IMR-90 (cell line): ENCODE measurements around the gene TMEM92. TPM values are rescaled to one million over a fixed set of nuclear protein-coding genes. Genes with fewer than 3 reads are reported as not detected.

Experiments used
- ATAC-seq: fragments of 200-7000 bp; cut with Tn5 transposase; 2 replicates; pipeline ENCODE4 v1.9.1; 2020; ENCODE audit warnings: low read depth, mild to moderate bottlenecking, moderate library complexity
- BruUV-seq: library from RNA; stranded (reverse); fragments of 400-500 nt; replicated peaks from 2 replicates; lab custom pipeline; 2021; lab: Mats Ljungman, UMichigan
- CTCF ChIA-PET: fragments of 300-600 bp; formaldehyde crosslinking; extraction: SDS; loops from one replicate; lab custom pipeline; 2021; ENCODE audit warnings: antibody characterized with exemption; lab: Yijun Ruan, JAX
- POLR2A ChIA-PET: fragments of 300-600 bp; sonication (Branson Sonifier 250); formaldehyde crosslinking; loops from one replicate; lab custom pipeline; 2022; ENCODE audit warnings: antibody characterized with exemption; ENCODE audit not compliant: unreplicated experiment; lab: Charles Lee
- DNase-seq: peaks from one replicate; pipeline ENCODE4 v3.0.0; 2013
- H2AFZ ChIP-seq: replicated peaks from 2 replicates; pipeline ENCODE3; 2013; ENCODE audit warnings: low read length, mild to moderate bottlenecking; ENCODE audit not compliant: poor library complexity
- H2AK5ac ChIP-seq: 2 replicates; pipeline ENCODE4 v1.6.1; 2013; ENCODE audit warnings: low read depth, low read length, inconsistent platforms
- H2AK9ac ChIP-seq: replicated peaks from 2 replicates; pipeline ENCODE3; 2013; ENCODE audit warnings: mild to moderate bottlenecking, low read depth, low read length, moderate library complexity; ENCODE audit not compliant: poor library complexity
- H2BK120ac ChIP-seq: 2 replicates; pipeline ENCODE4 v1.6.1; 2013; ENCODE audit warnings: low read depth, low read length, inconsistent platforms
- H2BK15ac ChIP-seq: 3 replicates; pipeline ENCODE4 v1.6.1; 2013; ENCODE audit warnings: low read depth, low read length, inconsistent platforms
- H2BK20ac ChIP-seq: 2 replicates; pipeline ENCODE4 v1.6.1; 2013; ENCODE audit warnings: low read depth, mild to moderate bottlenecking, inconsistent platforms, low read length, moderate library complexity
- H2BK5ac ChIP-seq: 2 replicates; pipeline ENCODE4 v1.6.1; 2013; ENCODE audit warnings: mild to moderate bottlenecking, low read depth, low read length, inconsistent platforms; ENCODE audit not compliant: poor library complexity, severe bottlenecking
- H3K14ac ChIP-seq: replicated peaks from 2 replicates; pipeline ENCODE4 v1.6.1; 2013; ENCODE audit warnings: low read depth, low read length, inconsistent platforms
- H3K18ac ChIP-seq: 2 replicates; pipeline ENCODE4 v1.6.1; 2013; ENCODE audit warnings: low read depth, low read length, control low read depth
- H3K23ac ChIP-seq: 2 replicates; pipeline ENCODE4 v1.6.1; 2013; ENCODE audit warnings: low read depth, low read length, inconsistent platforms
- H3K27ac ChIP-seq: 2 replicates; pipeline ENCODE4 v1.5.1; 2013; ENCODE audit warnings: mild to moderate bottlenecking, control low read depth, low read length; ENCODE audit not compliant: insufficient read depth
- H3K27me3 ChIP-seq: 2 replicates; pipeline ENCODE4 v1.6.1; 2013; ENCODE audit warnings: low read length; ENCODE audit not compliant: control insufficient read depth, insufficient read depth
- H3K36me3 ChIP-seq: 2 replicates; pipeline ENCODE4 v1.6.1; 2013; ENCODE audit warnings: low read length, mixed read lengths; ENCODE audit not compliant: control insufficient read depth, insufficient read depth
- H3K4ac ChIP-seq: 2 replicates; pipeline ENCODE4 v1.6.1; 2013; ENCODE audit warnings: low read depth, low read length, inconsistent platforms
- H3K4me1 ChIP-seq: 2 replicates; pipeline ENCODE4 v1.6.1; 2013; ENCODE audit warnings: low read length, mixed read lengths; ENCODE audit not compliant: control insufficient read depth, insufficient read depth
- H3K4me2 ChIP-seq: 2 replicates; pipeline ENCODE4 v1.6.1; 2013; ENCODE audit warnings: low read depth, mild to moderate bottlenecking, control low read depth, low read length, moderate library complexity
- H3K4me3 ChIP-seq: 2 replicates; pipeline ENCODE4 v1.5.1; 2013; ENCODE audit warnings: low read depth, mild to moderate bottlenecking, control low read depth, low read length, moderate library complexity; ENCODE audit not compliant: insufficient read depth
- H3K56ac ChIP-seq: 2 replicates; pipeline ENCODE4 v1.6.1; 2013; ENCODE audit warnings: low read length, inconsistent platforms; ENCODE audit not compliant: insufficient read depth; ENCODE audit errors: extremely low read depth
- H3K79me1 ChIP-seq, 2 experiments: 2 replicates each; pipeline ENCODE4 v1.6.1; 2013; ENCODE audit warnings: low read length in 2 of 2, inconsistent platforms in 1 of 2, low read depth in 1 of 2
- H3K9ac ChIP-seq: 2 replicates; pipeline ENCODE4 v1.6.1; 2013; ENCODE audit warnings: low read depth, low read length, control low read depth
- H3K9me1 ChIP-seq: 2 replicates; pipeline ENCODE4 v1.6.1; 2013; ENCODE audit warnings: low read length, inconsistent platforms; ENCODE audit not compliant: insufficient read depth
- H3K9me3 ChIP-seq: 2 replicates; pipeline ENCODE4 v1.6.1; 2013; ENCODE audit warnings: low read length; ENCODE audit not compliant: control insufficient read depth, insufficient read depth
- H4K20me1 ChIP-seq: 2 replicates; pipeline ENCODE4 v1.6.1; 2013; ENCODE audit warnings: low read length, inconsistent platforms; ENCODE audit not compliant: insufficient read depth
- H4K5ac ChIP-seq: 2 replicates; pipeline ENCODE4 v1.6.1; 2013; ENCODE audit warnings: mild to moderate bottlenecking, low read depth, low read length, control low read depth
- H4K8ac ChIP-seq, 2 experiments: 2 replicates each; pipeline ENCODE4 v1.6.1; 2013; ENCODE audit warnings: low read depth in 2 of 2, low read length in 2 of 2, control low read depth in 1 of 2, inconsistent platforms in 1 of 2
- H4K91ac ChIP-seq: 2 replicates; pipeline ENCODE4 v1.6.1; 2013; ENCODE audit warnings: low read depth, low read length, inconsistent platforms; ENCODE audit not compliant: insufficient read depth
- BHLHE40 ChIP-seq: fragments of 150-350 bp; IDR thresholded peaks from 2 replicates; pipeline ENCODE4 v1.6.1; 2016; ENCODE audit warnings: mild to moderate bottlenecking, low read depth, low read length
- CEBPB ChIP-seq: IDR thresholded peaks from 2 replicates; pipeline ENCODE4 v1.6.1; 2012; ENCODE audit warnings: low read depth, low read length, improper control_type of control experiment
- CHD1 ChIP-seq: IDR thresholded peaks from 2 replicates; pipeline ENCODE4 v1.6.1; 2012; ENCODE audit warnings: low read depth, low read length, improper control_type of control experiment
- ELK1 ChIP-seq: fragments of 150-350 bp; IDR thresholded peaks from 2 replicates; pipeline ENCODE4 v1.6.1; 2016; ENCODE audit warnings: low read depth, mild to moderate bottlenecking, low read length, moderate library complexity, borderline replicate concordance
- MAFK ChIP-seq: IDR thresholded peaks from 2 replicates; pipeline ENCODE4 v1.6.1; 2012; ENCODE audit warnings: low read depth, low read length, improper control_type of control experiment
- MAZ ChIP-seq: IDR thresholded peaks from 2 replicates; pipeline ENCODE4 v1.6.1; 2012; ENCODE audit warnings: low read depth, mild to moderate bottlenecking, low read length, improper control_type of control experiment, moderate library complexity, borderline replicate concordance
- NFE2L2 ChIP-seq: fragments of 150-350 bp; IDR thresholded peaks from 2 replicates; pipeline ENCODE4 v1.6.1; 2016; ENCODE audit warnings: low read depth, mild to moderate bottlenecking, low read length
- POLR2A ChIP-seq: IDR thresholded peaks from 2 replicates; pipeline ENCODE4 v1.6.1; 2012; ENCODE audit warnings: mild to moderate bottlenecking, low read depth, low read length
- RAD21 ChIP-seq: IDR thresholded peaks from 2 replicates; pipeline ENCODE4 v1.6.1; 2012; ENCODE audit warnings: low read length, improper control_type of control experiment
- RCOR1 ChIP-seq: IDR thresholded peaks from 2 replicates; pipeline ENCODE4 v1.6.1; 2012; ENCODE audit warnings: mild to moderate bottlenecking, low read length, improper control_type of control experiment; ENCODE audit not compliant: insufficient replicate concordance
- WGBS, 2 experiments: methylation state at CpG; one replicate each; pipeline versions ENCODE4 v1.1.5 to v1.1.7; 2013; ENCODE audit warnings: missing lambda C conversion rate in 2 of 2; ENCODE audit not compliant: insufficient read length in 1 of 2; ENCODE audit errors: extremely low coverage in 2 of 2; 5-methylcytosine and 5-hydroxymethylcytosine counted together
- dilution Hi-C: fragments of 300-500 bp; cut with HindIII; formaldehyde crosslinking; loops from one replicate; pipeline ENCODE4 v1.14.3; 2018; ENCODE audit warnings: low sequenced_read_pairs; ENCODE audit not compliant: unreplicated experiment
- in situ Hi-C: fragments of 300-500 bp; cut with MboI; formaldehyde crosslinking; loops from 3 replicates; pipeline ENCODE4 v1.14.3; 2019; ENCODE audit warnings: low sequenced_read_pairs, inconsistent platforms, mixed read lengths
- intact Hi-C: fragments of 100-400 bp; cut with micrococcal nuclease; formaldehyde crosslinking; loops from 2 replicates; pipeline ENCODE4 v1.10.0; 2022
- polyA plus RNA-seq, 3 experiments: library from polyadenylated mRNA; depleted of rRNA; stranded (reverse); fragments of >200 nt; gene quantifications; 2 replicates each; pipeline ENCODE4 v1.2.3, GENCODE V29; 2012; ENCODE audit warnings: low replicate concordance in 1 of 3
- total RNA-seq: library from RNA; depleted of rRNA; stranded (reverse); fragments of >200 nt; gene quantifications from 2 replicates; pipeline ENCODE4 v1.2.3, GENCODE V29; 2012

TMEM92 gene
- total and polyA plus RNA-seq, 2 of the 4 experiments (the other 2 are of a cell fraction): 0.18 to 1.7 TPM

- TF ChIP-seq RCOR1: no peak
Observed at GRCh38 chr17:50308666-50309065, 34.4 kb downstream of the TMEM92 start (continued).

- no TSS peak for BruUV-seq
- Histone ChIP-seq H2AK9ac (peak overlapping the region; percentile 56), H3K18ac (no peak overlapping the region), H4K5ac (no peak overlapping the region), H3K4me2 (no peak overlapping the region), H2AFZ (peak overlapping the region; percentile 14), H2AK5ac (no peak overlapping the region), H4K91ac (no peak overlapping the region), H3K27me3 (peaks cover 14% of the 10 kb centered on the region), H2BK5ac (no peak overlapping the region), H3K9me1 (peaks cover 6% of the 10 kb centered on the region; the same call in 1 of the 2 replicates), H2BK15ac (no peak overlapping the region; the same call in 2 of the 3 replicates), H3K4ac (0 out of 2 replicates have a peak overlapping the region, but pooled peaks have one; percentile 2), H3K14ac (peak overlapping the region; percentile 36; the same call in 1 of the 2 replicates), H3K4me3 (no peak overlapping the region), H4K8ac (no peak overlapping the region), H3K9ac (no peak overlapping the region), H2BK120ac (no peak overlapping the region), H3K36me3 (no peaks in the 10 kb centered on the region), H3K9me3 (no peaks in the 10 kb centered on the region), H3K23ac (0 out of 2 replicates have a peak overlapping the region, but pooled peaks have one; percentile 17), H2BK20ac (no peak overlapping the region), H3K4me1 (peaks cover 14% of the 10 kb centered on the region), H4K20me1 (no peaks in the 10 kb centered on the region), H3K56ac (no peak overlapping the region), H3K27ac (no peak overlapping the region), H3K79me1 (no peaks in the 10 kb centered on the region)
- 20% methylated on average over 1 of the region's 3 CpGs; no CpG with 5 or more reads in 1 of the 2 experiments for WGBS, 2 experiments
- in situ Hi-C loops (loop anchor here (25.0 kb wide), 1 partner anchor 423 kb away; no protein-coding TSS in a partner anchor), dilution Hi-C loops (no loop called here), intact Hi-C loops (no loop called here)
- ATAC-seq: no peak
- POLR2A ChIA-PET: no interaction called here
- CTCF ChIA-PET: no interaction called here
- no peak for DNase-seq
- TF ChIP-seq BHLHE40: no peak
- TF ChIP-seq MAFK: no peak
- no peak for TF ChIP-seq ELK1
- TF ChIP-seq RCOR1: no peak
- TF ChIP-seq CHD1: no peak
- no peak for TF ChIP-seq NFE2L2
- no peak for TF ChIP-seq CEBPB
- TF ChIP-seq POLR2A: no peak
- TF ChIP-seq MAZ: no peak
- no peak for TF ChIP-seq RAD21
Observed at GRCh38 chr17:50310455-50311111, 36.3 kb downstream of the TMEM92 start.
